Measurements from ENCODE around the gene GORASP2.

- TF ChIP-seq CTCF (IDR thresholded peaks at IDR 0.05) (no peak), ATF2 (CRISPR knock-in tag; IDR thresholded peaks at IDR 0.05; ENCODE audit: borderline replicate concordance, low read depth) (no peak), RELA (CRISPR knock-in tag; IDR thresholded peaks at IDR 0.05; ENCODE audit: borderline replicate concordance) (no peak), MAX (CRISPR knock-in tag; IDR thresholded peaks at IDR 0.05) (no peak), AFF4 (CRISPR knock-in tag; IDR thresholded peaks at IDR 0.05; ENCODE audit: borderline replicate concordance) (no peak), SP1 (CRISPR knock-in tag; conservative IDR thresholded peaks at IDR 0.05) (no peak), ESRRA (CRISPR knock-in tag; IDR thresholded peaks at IDR 0.05; ENCODE audit: borderline replicate concordance) (no peak)
Measured at GRCh38 chr2:170886386-170886785, 42.7 kb upstream of the GORASP2 start.

All from WTC11 (cell line).